Nephron progenitor cell (in vitro differentiated cells): ENCODE measurements around the gene POLR3B.
A peak's percentile ranks its signal among the peaks of the same experiment; 100 is the strongest.

Experiments used
- DNase-seq: peaks from one replicate; pipeline ENCODE4 v3.0.0; 2021
- H3K27ac Mint-ChIP-seq: 2 replicates; pipeline ENCODE4 v1.8.0; 2021; ENCODE audit warnings: mild to moderate bottlenecking, moderate library complexity, mixed read lengths
- H3K27me3 Mint-ChIP-seq: 2 replicates; pipeline ENCODE4 v1.8.0; 2021; ENCODE audit warnings: mild to moderate bottlenecking, low read depth, mixed read lengths; ENCODE audit not compliant: poor library complexity
- H3K36me3 Mint-ChIP-seq: 2 replicates; pipeline ENCODE4 v1.8.0; 2021; ENCODE audit warnings: low read depth, mixed read lengths
- H3K4me1 Mint-ChIP-seq: 2 replicates; pipeline ENCODE4 v1.8.0; 2021; ENCODE audit warnings: mixed read lengths
- H3K4me3 Mint-ChIP-seq: 2 replicates; pipeline ENCODE4 v1.8.0; 2021; ENCODE audit warnings: mild to moderate bottlenecking, moderate library complexity, mixed read lengths
- H3K9me3 Mint-ChIP-seq: 2 replicates; pipeline ENCODE4 v1.8.0; 2021; ENCODE audit warnings: mild to moderate bottlenecking, moderate library complexity, mixed read lengths
- TF ChIP-seq, protein P1 (sequence below): fragments of 200-600 bp; sonication (generic); IDR thresholded peaks from 2 replicates; pipeline ENCODE4 v1.5.0; 2021; ENCODE audit warnings: antibody characterized with exemption

The POLR3B gene

DNA sequence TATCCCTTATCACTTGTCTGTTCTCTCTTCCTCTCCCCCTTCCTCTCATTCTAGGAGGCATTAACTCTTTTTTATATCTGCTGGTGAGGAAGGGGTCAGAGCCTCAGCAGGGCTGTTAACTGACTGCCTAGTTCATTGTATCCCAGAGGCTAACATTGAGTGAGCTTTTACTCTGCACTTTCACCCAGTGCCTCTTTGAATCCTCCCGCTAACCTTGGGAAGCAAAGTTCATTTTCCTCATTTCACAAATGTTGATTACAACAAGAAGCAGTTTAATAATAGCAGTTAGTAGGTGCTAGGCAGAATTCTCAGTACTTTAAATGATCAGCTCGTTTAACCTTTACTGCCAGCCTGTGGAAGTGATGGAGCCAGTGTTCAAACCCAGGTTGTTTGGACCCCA is 75.5 kb downstream of the POLR3B start:
- H3K9me3 Mint-ChIP-seq, result no peaks in the 10 kb centered on the region
- no peaks in the 10 kb centered on the region for H3K4me1 Mint-ChIP-seq
- H3K36me3 Mint-ChIP-seq, result peaks cover 30% of the 10 kb centered on the region
- no peak for DNase-seq
- no peak overlapping the region for H3K27ac Mint-ChIP-seq
- peaks cover 2% of the 10 kb centered on the region for H3K27me3 Mint-ChIP-seq
- TF ChIP-seq, protein P1, sequence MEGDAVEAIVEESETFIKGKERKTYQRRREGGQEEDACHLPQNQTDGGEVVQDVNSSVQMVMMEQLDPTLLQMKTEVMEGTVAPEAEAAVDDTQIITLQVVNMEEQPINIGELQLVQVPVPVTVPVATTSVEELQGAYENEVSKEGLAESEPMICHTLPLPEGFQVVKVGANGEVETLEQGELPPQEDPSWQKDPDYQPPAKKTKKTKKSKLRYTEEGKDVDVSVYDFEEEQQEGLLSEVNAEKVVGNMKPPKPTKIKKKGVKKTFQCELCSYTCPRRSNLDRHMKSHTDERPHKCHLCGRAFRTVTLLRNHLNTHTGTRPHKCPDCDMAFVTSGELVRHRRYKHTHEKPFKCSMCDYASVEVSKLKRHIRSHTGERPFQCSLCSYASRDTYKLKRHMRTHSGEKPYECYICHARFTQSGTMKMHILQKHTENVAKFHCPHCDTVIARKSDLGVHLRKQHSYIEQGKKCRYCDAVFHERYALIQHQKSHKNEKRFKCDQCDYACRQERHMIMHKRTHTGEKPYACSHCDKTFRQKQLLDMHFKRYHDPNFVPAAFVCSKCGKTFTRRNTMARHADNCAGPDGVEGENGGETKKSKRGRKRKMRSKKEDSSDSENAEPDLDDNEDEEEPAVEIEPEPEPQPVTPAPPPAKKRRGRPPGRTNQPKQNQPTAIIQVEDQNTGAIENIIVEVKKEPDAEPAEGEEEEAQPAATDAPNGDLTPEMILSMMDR, result no peak
- no peak overlapping the region for H3K4me3 Mint-ChIP-seq

DNA sequence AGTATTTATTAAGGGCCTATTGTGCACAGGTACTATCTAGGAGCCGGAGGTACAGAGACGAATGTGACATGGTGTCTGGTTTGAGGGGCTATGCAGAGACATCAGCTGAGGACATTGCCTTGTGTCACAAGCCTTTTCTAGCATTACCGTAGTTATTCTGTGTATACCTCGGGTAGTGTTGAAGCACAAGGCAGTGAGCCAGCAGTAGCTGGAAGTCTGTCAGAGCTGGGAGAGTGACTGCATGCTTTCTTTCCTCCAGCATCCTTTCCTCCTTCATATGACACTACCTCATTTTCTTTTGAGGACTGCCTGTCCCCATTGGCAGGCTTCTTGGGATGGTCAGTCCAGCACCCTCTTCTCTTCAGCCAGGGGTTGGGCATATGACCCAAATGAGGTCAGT is 77.0 kb downstream of the POLR3B start:
- H3K36me3 Mint-ChIP-seq, result peaks cover 38% of the 10 kb centered on the region
- no peak overlapping the region for H3K27ac Mint-ChIP-seq
- no peaks in the 10 kb centered on the region for H3K4me1 Mint-ChIP-seq
- no peaks in the 10 kb centered on the region for H3K9me3 Mint-ChIP-seq
- TF ChIP-seq, protein P1, result no peak
- no peak for DNase-seq
- H3K27me3 Mint-ChIP-seq, result peaks cover 2% of the 10 kb centered on the region
- no peak overlapping the region for H3K4me3 Mint-ChIP-seq

DNA sequence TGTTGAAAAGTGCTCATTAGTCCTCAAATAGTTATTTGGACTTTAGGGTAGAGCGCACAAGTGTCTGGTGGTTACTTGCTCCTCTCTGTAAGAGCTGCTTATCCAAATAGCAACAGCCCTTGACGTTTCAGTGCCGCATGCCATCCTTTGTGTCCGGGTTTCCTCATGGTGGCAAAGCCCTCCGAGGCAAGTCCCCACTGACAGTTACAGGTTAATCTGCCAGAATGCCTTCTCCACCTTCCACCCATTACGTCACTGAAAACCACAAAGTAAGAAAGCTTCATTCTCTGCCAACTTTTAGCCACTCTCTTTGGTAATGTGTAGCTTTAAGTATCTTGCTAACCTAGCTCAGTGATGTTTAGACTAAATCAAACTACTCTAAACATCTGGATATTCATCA is 78.6 kb downstream of the POLR3B start:
- no peak for DNase-seq
- no peaks in the 10 kb centered on the region for H3K4me1 Mint-ChIP-seq
- H3K27ac Mint-ChIP-seq, result no peak overlapping the region
- H3K9me3 Mint-ChIP-seq, result peaks cover 5% of the 10 kb centered on the region
- H3K36me3 Mint-ChIP-seq, result peaks cover 47% of the 10 kb centered on the region
- TF ChIP-seq, protein P1, result no peak
- peaks cover 6% of the 10 kb centered on the region for H3K27me3 Mint-ChIP-seq
- H3K4me3 Mint-ChIP-seq, result no peak overlapping the region

DNA sequence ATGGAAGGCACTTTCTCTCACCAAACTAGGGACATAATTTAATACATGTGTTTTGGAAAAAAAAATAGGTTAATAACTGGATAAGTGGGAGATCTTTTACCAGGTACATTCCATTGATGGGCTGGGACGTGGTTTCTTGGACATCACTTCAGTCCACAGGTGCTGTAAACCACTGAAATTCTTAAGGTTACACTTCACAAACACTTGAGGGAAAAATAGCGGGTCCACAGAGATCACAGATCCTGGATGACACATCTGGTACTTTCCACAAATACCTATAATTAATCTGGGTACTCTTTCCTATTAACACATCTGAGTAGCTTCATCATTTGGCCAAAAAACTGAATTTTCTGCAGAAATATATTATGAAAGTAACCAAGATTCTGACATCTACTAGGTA is 85.0 kb downstream of the POLR3B start:
- H3K9me3 Mint-ChIP-seq, result peaks cover 5% of the 10 kb centered on the region
- H3K36me3 Mint-ChIP-seq, result peaks cover 27% of the 10 kb centered on the region
- H3K4me1 Mint-ChIP-seq, result peaks cover 27% of the 10 kb centered on the region
- no peak overlapping the region for H3K27ac Mint-ChIP-seq
- H3K27me3 Mint-ChIP-seq, result peaks cover 3% of the 10 kb centered on the region
- no peak for DNase-seq
- TF ChIP-seq, protein P1, result no peak
- H3K4me3 Mint-ChIP-seq, result no peak overlapping the region

DNA sequence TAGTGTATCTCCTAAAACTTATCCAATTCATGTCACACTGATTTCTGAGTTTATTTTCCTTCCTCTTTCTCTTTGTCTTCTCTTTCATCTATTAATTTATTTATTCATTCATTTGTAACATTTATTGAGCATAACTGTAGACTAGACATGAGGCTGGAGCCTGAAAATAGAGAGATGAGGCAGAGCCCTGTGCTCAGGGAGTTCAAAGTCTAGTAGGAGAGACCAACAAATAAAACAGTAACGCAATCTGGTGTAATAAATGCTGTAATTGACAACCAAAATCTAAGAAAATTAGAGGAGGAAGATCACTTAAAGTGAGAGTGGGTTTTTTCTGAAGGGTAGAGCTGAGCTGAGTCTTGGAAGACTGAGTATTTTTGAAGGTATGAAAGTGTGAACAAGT is 87.5 kb downstream of the POLR3B start:
- Mint-ChIP-seq H3K27me3 (peaks cover 3% of the 10 kb centered on the region), H3K36me3 (peaks cover 15% of the 10 kb centered on the region), H3K4me1 (peaks cover 27% of the 10 kb centered on the region)

DNA sequence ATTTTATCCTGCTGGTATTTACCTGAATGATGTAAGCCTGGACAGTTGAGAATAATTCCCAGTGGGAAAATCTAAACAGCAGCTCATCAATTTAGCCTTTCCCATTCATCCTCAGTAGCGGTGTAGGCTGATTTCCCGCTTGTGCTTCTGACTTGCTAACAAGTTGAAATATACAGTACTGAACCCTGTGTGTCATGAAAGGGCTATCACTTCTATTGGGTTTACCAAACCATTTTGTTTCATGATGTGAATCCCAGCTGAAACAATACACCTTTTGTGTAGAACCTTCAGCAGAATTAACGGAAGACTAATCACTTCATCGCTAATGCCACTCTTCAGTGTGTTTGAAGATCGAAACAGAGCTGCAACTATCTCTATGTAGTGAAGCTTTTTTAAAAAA is 88.4 kb downstream of the POLR3B start:
- DNase-seq, result no peak
- Mint-ChIP-seq H3K27me3 (no peaks in the 10 kb centered on the region), H3K9me3 (no peaks in the 10 kb centered on the region), H3K4me3 (no peak overlapping the region), H3K4me1 (peaks cover 27% of the 10 kb centered on the region), H3K27ac (no peak overlapping the region), H3K36me3 (peaks cover 6% of the 10 kb centered on the region)
- TF ChIP-seq, protein P1, result no peak

More for the DNA sequence above, 87.5 kb downstream of the POLR3B start:
- Mint-ChIP-seq H3K4me3 (no peak overlapping the region), H3K27ac (peak overlapping the region; percentile 62), H3K9me3 (peaks cover 5% of the 10 kb centered on the region)
- no peak for DNase-seq
- TF ChIP-seq, protein P1, result no peak
